ENCODE measurements around the gene SHB.

The SHB gene

DNA sequence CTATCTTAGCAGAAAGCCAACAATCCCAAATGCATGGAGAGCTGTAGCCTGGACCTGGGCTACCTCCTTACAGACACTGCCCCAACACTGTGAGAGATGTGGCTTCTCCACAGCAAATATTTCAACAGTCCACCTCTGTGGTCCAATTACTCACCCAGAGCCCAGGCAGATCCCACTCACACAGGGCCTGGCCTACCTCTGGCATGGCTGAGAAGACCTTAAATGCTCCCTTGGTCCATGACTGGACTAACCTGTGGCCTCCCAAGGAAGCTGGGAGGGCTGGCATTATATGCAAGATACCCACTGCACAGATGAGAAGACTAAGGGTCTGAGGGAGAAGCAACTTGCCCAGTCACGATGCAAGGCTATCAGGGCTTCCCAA lies 142.3 kb downstream of the SHB start:
- DNase-seq: no peak

DNA sequence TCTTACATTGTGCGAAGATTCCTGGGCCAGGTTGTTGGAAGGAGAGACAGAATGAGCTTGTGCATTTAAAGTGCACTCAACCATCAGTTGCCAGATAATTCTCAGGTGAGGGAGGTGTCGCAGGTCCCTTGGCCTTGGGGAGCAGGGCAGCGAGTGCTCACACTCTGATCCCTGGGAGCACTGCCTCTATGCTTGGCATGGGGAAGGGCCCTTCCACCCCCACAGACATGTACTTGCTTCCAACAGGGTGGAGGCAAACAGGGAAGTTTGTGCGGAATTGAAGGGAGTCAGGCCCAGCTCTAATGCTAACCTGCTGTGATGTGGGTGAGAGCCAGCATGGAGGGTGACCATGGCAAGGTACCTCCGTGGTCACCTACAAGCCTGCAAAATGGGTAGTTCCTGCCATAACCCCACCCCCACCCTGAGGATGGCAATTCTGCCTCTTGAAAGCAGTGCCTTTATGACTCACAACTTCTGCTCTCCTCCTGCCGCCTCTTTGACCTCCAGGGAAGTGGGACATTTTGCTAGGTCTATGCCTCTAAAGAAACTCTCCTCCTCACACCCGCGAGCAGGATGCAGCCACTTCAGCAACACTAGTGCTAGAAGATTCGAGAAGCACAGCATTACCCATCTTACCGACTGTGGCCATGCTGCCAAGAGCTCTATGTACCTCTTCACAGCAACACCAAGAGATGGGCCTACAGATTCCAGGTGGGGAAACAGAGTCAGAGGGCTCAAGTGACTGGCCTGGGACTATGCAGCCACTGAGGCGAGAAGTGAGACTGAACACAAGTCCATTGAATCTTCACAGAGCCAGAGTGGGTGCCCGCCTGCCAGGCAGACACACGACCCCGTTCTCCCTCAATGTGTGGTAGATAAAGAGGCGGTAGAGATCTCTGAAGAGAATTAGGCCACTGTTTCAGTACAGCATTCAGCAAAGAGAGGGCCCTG lies 143.0 kb downstream of the SHB start:
- peak; percentile 55 to 65 (median 63) for DNase-seq

DNA sequence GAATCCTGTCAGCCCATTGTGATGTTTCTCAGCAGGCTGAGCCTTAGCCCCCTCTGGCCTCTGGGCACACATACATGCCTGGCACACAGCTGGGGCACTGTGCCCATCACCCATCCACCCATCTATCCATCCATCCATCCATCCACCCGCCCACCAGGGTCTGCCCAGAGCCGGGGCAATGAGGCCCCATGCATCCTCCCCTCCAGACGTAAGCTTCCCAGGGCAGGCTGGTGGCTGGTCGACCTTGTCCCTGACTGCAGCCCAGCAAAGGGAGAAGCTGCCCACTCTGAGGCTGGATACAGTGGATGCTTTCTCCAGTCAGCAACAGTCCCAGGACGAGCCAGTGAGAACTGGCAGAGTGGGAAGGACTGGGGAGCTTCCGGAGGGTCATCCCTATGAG lies 144.0 kb downstream of the SHB start:
- no peak for DNase-seq

DNA sequence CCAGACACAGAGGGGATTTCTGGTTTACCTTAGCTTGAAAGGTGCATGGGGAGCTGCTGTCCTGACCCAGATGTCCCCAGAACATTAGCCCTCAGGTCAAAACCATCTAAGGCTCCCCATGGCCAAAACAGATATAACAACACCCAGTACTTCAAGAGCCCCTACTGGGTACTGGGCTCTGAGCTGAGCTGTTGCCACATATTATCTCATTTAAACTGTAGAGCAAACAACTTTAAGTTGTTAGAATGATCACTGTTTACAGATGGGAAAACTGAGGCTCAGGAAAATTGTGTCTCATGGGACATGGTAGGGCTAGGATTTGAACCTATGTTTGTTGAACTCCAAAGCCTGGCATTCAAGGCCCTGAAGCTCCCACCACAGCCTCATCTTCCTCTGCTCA lies 144.5 kb downstream of the SHB start:
- DNase-seq: no peak

DNA sequence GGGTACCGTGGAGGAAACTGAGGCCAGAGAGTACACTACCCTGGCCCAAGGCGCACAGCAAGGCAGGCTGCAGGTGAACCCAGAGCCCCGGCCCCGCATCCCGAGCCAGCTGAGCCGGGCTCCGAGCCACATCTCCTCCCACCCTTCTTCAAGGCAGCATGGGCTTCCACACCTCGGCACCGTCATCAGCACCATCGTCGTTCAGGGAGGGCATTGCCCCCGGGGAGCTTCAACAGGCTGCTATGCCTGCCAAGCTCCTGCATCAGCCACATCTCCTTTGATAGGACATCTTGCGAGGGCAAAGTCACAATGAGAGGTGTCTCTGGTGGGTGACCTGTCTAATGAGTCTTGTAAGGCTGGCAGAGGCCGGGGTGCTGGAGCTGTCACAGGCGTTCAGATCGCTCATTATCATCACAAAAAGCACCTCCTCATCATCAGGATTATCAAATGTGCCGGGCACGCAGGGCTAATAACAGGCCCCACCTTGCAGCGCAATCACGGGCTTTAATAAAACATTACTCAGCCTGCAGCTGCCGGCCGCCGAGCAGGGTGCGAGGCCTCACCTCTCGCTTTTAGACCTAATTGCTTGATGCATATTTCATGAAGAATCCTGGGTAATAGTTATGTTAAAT lies 145.1 kb downstream of the SHB start:
- no peak for DNase-seq

DNA sequence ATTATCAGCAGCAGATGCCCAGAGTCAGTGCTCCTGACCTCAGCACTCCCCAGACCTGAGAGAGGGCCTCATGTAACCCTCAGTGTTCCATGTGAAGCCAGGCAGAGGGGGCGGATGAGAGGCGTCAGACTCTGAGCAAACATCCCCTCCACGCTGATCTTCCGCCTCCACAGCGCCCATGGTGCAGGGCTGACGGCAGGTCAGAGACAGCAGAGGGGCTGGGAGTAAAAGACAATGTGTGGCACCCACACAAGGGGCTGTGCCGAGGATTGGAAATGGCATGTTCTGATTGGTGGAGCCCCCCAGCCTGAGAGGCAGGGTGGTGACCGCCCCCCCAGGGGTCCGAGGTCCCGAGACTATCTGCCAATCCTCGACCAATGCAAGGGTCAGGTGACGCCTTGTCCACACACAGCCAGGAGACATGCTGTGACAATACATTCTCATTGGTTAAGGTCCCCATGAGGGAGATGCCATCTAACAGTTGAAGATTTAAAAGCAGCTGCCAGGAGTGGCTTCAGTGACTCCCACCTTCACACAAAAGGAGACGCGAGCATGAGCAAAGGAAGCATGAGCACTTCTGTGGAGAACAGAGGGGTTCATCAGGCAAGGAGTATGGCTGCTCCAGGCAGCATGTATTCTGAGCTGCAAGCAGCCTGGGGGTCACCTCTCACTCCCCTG lies 145.8 kb downstream of the SHB start:
- no peak for DNase-seq

DNA sequence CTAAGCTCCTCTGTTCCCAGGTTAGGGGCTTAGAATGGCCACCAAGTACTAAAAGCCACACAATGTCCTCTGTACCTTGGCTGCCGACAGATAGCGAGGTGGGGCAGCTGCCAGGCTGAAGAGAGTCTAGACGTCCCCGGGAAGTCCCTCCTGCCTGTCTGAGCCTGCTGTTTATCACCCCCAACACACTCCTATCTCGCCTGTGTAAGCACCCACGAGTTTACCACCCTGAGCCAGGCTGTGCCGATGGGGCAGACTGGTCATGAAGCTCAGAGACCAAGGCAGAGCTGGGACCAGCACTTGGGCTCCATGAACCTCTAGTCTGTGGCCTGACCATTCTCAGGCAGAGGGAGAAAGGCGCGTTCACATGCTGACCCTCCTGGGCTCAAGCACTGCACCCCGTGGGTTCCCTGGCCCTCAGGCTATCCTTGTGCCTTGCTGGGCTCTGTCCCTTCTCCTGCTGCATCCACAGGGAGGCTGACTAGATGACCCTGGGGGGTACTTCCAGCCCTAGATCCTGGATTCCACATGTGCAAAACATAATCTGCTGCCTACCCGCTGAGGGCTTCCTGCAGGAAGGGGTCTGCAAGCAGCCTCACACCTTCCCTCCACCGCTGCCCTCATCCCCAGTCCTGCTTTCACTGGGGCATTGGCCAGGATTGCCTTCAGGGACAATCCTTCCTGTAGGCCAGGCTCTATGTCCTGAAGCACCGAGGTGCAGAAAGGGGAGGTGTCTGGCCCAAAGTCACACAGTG lies 146.5 kb downstream of the SHB start:
- no peak for DNase-seq

DNA sequence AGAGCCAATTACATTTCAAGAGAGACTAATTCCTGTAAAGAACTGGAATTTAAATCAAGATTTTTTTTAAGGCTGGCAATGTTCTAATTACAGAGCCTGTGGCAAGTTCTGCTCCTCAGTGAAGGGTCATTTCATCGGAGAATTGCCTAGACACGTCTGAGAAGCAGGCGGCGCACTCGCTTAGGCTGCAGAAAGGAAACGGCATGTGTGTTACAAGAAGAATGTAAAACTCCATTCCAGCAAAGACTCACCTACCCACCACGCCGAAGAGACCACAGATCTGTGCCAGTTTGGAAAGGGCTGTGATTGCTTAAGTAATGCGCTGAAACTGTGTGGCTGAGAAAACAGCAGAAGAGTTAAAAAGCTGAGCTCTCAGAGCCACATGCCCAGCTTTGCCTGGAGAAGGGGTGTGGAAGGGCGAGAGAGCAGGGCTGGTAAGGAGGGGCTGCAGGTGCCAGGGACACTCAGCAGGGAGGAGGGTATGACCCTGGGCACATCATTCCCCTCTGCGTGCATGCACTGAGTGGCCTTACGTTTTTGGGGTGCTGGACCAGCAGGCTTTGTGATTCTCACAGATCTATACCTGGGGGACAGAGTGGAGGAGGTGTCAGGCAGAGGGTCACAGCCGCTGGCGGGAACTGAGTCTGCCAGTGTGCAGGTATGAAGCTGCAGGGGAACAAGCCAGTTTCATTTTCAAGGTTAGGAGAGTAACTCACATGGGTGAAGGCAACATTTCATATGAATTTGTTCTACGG lies 147.3 kb downstream of the SHB start:
- DNase-seq: no peak

DNA sequence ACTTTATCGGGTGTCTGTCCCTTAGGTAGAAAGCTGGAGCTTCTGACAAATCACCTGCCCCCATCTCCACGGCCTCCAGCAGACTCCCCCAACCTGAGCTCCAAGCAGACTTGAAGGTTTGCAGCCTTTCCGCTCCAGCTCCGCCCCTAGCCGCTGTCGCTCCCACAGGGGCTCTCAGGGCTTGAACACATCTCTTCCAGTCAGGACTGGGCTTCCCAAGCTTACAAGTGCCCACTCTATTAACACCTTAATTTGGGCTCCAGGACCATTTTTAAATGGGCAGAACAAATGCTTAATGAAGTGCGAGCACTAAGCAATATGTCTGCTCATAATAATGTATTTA lies 147.9 kb downstream of the SHB start:
- DNase-seq: no peak

DNA sequence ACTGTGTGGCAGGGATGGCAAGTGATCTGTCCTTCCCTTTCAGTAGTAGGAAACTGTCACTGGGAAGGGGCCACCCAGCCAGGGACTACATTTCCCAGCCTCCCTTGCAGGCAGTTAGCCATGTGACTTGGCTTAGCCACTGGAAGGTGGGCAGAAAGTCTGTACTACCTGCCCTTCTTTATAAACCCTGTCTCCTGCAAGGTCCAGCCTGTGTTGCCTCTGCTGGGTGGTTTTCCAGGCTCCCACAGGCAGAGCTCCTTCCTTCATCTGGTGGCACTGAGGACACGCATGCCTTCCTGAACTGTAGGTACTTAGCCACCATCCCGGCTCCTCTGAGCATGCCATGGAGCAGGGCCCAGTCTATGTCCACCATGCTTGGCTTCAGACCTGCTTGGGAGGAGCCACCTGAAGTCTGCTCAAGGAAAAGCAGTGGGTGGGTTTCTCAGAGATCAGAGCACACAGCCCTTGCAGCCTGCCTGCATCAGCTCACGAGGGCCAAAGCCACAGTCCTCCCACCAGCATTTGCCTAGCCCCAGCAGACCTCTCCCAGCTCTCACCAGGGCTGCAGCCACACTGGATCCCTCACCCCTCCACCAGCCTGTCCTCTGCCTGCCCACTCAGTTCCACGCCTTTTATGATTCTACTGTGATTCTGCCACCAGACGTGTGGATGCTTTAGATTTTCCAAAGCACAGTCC lies 148.4 kb downstream of the SHB start:
- peak in 1 of 3 donors; percentile 17 for DNase-seq

DNA sequence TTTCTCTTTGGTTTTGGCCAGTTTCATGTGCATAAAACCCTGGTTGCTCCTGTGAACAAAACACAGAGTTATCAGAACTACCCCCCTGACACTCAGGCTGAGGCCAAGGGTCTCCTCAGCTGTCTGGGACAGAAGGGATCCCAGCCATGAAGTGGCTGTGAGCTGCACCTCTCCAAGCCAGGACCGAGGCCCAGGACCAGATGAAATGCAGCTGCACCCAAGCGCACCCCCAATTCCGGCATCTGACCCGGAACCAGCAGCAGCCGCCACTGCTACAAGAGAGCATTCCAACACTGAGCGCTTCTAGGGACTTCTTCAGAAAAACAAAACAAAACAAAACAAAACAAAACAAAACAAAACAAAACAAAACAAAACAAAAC lies 149.1 kb downstream of the SHB start:
- DNase-seq: no peak

DNA sequence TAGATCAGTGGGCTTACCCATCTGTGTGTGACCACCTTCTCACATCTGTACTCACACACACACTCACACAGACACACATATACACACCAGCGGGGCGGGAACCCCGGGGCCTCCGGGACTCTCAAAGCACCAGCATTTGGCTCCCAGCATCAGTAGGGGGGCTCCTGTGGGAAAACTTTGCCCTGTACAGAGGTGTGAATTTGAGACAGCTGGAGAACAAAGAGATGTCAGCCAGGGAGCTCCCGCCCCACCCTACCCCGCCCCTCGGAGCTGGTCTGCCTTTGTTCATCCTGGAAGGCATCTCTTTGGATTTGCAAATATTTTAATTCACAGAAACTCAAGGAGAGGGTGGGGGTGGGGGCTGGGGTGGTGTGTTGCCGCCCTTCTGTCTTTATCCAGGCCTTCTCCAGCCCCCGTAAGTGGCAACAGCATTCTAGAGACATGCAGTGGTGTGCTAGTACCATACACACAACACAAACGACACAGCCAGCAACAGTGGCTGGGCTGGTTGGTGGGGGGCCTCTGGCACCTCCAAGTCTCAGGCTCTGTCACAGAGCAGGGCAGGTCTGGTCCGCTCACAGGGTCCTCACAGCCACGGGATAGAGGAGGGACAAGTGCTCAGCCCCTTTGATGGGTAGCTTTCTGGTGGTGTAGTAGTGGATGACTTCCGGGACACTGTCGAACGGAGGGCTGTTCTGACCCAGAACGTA lies 149.6 kb downstream of the SHB start:
- no peak for DNase-seq

DNA sequence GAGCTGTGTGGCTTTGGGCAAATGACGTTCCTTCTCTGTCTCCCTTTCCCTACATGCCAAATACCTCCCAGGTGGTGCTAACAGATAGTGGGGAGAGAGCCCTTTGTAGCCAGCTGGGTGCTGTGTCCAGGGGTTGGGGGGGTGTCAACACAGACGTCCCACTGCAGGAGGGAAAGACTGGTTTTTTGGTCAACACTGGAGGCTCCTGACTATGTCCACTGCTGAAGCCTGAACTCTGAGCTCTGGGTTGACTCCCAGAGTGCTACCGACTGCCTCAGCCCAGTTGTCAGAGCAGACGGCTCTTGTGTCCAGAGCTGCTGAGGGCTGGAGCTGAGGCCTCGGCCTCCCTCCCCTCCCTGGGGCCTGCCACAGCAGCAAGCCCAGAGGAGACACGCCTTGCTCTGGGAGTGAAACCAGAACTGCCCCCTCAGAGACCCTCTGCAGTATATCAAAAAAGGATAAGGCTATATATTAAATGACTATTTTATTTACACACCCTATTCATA lies 150.3 kb downstream of the SHB start:
- DNase-seq: no peak

DNA sequence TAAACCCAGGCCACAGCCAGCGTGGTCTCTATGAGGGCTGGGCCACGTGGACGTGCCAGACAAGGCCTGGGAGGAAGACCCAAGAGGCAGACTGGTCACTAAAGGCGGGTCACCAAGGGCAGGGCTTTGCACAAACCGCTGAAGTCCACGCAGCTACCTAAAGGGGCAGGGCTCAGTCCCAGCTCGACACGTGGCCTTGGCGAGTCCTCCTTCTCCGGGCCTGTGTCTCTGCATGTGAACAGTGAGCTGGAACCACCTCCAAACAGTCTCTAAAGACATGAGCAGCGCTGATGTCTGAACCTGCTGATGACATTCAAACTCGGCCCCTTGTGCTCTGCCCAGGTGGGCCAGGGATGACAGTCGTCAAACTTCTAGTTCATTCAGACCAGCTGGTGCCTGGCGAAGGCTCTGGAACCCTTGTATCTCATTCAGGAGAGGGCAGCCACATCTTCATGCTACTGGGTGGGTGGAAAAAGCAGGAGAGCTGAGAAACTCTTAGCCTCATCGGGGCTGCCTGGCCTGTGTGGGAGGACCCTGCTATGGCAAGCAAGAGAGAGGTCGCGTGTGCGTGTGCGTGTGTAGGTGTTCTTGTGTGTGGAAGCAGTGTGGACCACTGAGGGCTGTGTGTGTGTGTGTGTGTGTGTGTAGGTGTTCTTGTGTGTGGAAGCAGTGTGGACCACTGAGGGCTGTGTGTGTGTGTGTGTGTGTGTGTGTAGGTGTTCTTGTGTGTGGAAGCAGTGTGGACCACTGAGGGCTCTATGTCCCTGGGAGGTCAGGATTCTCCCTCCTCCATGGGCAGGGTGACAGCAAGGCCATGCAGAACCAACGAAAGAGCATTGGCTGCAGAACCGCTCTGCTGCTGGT lies 151.0 kb downstream of the SHB start:
- DNase-seq: no peak

DNA sequence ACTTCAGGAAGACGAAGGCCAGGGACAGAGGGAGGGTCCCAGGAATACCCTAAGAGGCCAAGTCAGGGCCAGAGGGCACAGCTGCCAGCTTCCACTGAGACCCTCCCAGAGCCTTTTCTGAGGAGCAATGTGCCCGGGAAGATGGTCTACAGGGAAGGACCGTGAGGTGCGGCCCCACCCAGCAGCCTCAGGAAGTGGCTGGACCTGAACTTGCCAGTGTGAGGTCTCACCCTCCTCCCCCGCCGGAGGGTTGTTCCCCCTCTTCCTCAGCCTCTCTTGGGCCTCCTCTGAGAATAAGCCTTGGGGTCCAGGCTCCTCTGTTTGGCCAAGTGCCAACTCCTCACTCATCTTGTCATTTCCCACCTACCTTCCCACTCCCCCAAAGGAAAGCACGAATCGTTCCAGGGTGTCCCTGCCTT lies 151.7 kb downstream of the SHB start:
- DNase-seq: no peak

DNA sequence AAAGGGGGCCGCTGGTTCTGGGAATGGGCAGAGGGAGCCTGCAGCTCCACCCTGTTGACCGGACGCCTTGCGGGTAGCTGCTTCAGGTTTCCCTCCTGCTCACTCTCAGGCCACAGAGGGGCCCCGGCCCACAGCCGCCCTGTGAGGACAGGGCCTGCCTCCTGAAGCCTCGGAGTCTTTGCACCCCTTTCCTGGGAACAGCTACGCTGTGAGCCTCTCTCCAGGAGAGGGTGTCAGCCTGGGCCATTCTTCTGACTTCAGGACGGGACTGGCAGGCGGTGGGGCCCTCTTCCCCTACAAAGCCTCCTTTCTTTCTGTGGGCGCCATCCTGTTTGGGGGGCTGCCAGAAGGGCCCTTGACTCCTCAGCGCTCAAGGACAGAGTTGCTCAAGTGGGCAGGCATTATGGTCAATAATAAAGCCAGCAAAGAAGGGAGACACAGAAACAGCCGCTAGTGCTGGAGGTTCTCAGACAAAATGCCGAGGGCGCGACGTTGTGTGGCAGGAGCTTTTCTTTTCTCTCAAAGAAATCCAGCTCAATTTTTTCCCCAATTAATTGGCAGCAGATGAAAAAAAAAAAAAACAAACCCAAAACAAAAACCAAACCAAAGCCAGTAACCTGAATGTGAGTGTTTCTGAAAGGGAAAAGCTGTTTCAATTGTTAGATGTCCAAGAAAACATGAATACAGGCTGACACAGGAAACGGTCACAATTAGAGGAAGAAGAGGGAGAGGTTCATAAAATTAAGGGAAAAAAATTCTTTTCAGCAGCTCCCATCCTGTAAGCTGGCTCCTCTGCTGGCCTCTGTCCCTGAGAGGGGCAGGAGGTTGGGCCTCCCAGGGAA lies 152.3 kb downstream of the SHB start:
- DNase-seq: no peak

DNA sequence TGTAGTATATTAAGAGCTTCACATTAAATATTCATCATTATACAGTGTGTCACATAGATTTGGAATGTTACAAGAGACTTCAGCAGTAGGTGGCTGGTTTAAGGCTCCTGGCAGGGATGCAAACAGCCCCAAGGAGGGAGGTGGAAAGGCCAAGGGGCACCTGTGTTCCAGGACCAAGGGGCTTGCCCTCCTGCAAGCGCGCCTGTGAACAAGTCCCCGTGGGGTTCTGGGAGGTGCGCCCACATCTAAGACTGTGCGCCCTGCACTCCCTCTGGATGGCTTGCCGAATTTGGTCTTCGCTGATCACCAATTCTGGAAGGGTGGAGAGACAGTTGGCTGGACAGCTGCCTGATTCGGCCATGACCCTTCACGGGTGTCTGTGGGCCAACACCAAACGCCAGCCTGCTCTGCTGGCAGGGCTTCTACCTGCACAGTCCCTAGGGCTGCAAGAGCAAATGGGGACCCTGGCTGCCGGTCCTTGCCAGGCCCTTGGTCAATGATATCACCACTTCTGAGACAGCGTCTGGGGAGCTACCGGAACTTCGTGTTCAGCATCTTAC lies 153.0 kb downstream of the SHB start:
- no peak for DNase-seq

DNA sequence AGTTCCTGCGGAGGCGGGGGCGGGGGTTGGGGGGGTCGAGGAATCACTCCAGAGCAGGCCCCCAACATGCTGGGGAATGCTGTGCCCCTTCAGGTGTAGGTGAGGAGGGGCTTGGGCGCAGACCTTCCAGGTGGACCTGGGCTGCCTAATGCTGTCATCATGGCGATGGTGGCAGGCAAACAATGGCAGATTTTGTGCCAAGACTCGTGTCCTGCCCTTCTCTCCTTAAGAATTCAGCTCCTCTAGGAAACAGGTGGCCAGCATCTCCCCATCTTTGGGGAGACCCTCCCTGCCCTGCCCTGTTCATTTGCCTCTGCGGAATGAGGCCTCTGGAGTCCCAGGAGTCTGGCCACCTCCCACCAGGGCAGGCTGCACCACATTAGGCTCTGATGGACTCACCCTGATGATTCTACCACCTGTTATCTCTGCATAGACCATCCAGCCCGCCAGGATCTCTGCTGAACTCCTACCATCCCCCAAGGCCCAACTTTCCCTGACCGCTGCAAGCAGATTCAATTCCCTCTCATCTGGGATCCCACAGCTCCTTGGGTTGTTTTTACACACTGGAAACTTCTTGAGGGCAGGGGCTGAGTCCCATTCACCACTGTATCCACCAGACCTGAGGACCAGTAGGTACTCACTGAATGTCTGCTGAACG lies 154.2 kb downstream of the SHB start:
- DNase-seq: no peak

All from suppressor macrophage treated with lipopolysaccharide for 1 hour (primary cell).